ENCODE measurements around the gene ACSF3.

The ACSF3 gene

GRCh38 chr16:89178453-89179147 is 84.9 kb downstream of the ACSF3 start:
- no peak for TF ChIP-seq GATA2 (IDR thresholded peaks at IDR 0.05; ENCODE audit: low read depth, low read length)
- TF ChIP-seq GATA3 (IDR thresholded peaks at IDR 0.05; ENCODE audit: low read depth, low read length), result no peak

- TF ChIP-seq GATA3 (IDR thresholded peaks at IDR 0.05; ENCODE audit: low read depth, low read length) (no peak), GATA2 (IDR thresholded peaks at IDR 0.05; ENCODE audit: low read depth, low read length) (no peak)
Observed at GRCh38 chr16:89179148-89179484, 85.5 kb downstream of the ACSF3 start.

DNA sequence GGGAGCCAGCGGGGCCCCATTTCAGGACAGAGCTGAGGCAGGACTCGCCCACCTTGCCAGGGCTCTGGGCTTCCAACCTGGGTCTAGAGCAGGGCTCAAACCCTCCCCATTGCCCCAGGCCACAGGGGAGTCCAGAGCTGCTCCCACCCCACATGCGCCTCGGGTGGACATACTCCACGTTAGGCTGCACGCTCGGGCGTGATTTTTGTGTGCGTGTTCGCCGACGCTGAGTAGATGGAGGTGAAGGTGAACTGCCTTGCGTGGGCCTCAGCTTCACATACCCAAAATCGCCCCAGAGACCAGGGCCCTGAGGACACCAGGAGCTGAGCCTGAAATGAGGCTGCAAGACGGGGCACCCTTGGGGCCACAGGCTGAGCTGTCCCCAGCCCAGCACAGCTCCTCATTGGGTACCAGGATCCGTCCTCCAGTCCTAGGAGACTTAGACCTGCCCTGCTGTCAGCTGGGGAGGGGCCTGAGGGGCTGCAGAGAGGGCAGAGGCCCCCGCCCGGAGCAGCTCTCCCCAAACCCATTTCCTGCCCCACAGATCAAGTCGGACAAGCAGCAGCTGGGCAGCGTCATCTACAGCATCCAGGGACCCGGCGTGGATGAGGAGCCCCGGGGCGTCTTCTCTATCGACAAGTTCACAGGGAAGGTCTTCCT is 86.1 kb downstream of the ACSF3 start:
- TF ChIP-seq GATA2 (IDR thresholded peaks at IDR 0.05; ENCODE audit: low read depth, low read length), result no peak
- TF ChIP-seq GATA3 (IDR thresholded peaks at IDR 0.05; ENCODE audit: low read depth, low read length), result no peak

- no peak for TF ChIP-seq GATA2 (IDR thresholded peaks at IDR 0.05; ENCODE audit: low read depth, low read length)
Observed at GRCh38 chr16:89183463-89183862, 89.8 kb downstream of the ACSF3 start.

DNA sequence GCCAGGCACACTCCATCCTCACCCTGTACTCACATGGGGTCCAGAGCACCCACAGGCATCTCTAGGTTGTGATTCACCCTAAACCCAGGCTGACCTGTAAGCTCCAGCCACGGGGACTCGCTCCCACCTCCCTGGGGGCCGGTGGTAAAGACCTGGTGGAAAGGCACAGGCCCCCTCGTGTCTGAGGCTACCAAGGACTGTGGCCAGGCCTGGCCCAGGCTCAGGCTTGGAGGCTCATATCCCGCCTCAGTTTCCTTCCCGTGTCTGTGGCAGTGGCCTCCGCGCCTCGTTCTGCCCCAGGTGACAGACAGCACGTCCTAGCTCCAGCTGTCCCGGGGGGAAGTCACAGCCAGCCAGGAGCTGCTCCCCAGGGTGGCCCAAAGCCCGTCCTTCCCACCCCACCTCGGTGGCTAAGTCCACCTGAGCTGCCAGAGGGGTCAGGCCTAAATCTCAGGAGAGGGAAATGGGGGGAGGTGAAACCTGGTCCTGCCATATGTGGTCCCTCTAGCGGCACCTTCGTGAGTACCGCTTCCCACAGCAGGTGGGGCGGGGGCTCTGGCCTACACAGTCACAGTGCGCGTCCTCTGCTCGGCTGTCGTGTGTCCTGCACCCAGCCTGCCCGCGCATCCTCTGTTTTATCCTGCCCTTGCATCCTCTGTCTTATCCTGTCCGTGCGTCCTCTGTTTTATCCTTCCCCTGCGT is 90.5 kb downstream of the ACSF3 start:
- TF ChIP-seq GATA3 (IDR thresholded peaks at IDR 0.05; ENCODE audit: low read depth, low read length) (no peak), GATA2 (IDR thresholded peaks at IDR 0.05; ENCODE audit: low read depth, low read length) (no peak)

GRCh38 chr16:89184677-89184932 is 91.0 kb downstream of the ACSF3 start:
- TF ChIP-seq GATA3 (IDR thresholded peaks at IDR 0.05; ENCODE audit: low read depth, low read length) (no peak), GATA2 (IDR thresholded peaks at IDR 0.05; ENCODE audit: low read depth, low read length) (no peak)

- TF ChIP-seq GATA2 (IDR thresholded peaks at IDR 0.05; ENCODE audit: low read depth, low read length) (no peak), GATA3 (IDR thresholded peaks at IDR 0.05; ENCODE audit: low read depth, low read length) (no peak)
Observed at GRCh38 chr16:89184933-89185794, 91.5 kb downstream of the ACSF3 start.

DNA sequence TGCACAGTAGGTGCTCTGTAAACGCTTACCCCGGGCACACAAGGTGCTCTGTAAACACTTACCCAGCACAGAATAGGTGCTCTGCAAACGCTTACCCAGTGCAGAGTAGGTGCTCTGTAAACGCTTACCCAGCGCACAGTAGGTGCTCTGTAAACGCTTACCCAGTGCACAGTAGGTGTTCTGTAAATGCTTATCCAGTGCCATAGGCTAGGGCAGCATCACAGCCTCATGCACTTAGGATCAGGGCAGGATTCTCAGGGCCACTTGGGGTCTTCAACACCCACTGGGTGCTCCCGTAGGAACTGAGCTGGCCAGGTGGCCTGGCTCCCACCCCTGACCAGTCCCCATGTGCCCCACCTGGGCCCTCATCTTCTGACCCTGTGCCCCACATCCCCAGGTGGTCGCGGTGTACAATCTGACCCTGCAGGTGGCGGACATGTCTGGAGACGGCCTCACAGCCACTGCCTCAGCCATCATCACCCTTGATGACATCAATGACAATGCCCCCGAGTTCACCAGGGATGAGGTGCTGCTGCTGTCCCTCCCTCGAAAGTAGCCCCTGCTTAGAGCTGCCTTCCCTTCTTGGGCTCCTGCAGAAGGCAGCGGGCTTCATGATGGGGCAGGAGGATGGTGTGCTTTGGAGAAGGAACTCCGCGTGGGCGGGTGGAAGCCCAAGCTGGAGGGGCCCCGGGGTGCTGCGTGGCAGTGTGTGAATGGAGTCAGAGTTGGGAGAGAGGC is 93.5 kb downstream of the ACSF3 start:
- TF ChIP-seq GATA2 (IDR thresholded peaks at IDR 0.05; ENCODE audit: low read depth, low read length) (no peak), GATA3 (IDR thresholded peaks at IDR 0.05; ENCODE audit: low read depth, low read length) (no peak)

DNA sequence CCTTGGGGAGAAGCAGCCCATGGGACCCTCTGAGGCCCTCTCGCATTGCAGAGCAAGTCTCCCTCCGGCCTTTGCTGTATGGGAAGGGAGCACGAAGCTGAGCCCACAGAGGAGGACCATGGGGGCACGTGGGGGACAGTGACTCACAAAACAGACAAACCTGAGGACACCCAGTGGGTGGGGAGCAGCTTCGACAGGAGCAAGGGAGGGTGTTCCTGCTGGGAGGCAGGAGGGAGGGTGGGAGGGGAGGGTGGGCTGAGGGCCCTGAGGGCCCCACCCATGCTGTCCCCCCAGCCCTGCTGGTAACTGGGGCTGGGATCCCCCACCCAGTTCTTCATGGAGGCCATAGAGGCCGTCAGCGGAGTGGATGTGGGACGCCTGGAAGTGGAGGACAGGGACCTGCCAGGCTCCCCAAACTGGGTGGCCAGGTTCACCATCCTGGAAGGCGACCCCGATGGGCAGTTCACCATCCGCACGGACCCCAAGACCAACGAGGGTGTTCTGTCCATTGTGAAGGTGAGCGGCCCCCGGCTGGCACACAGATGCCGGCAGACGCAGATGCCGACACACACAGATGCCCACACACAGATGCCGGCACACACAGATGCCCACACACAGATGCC is 94.2 kb downstream of the ACSF3 start:
- TF ChIP-seq GATA3 (IDR thresholded peaks at IDR 0.05; ENCODE audit: low read depth, low read length), result no peak

GRCh38 chr16:89189358-89190025 is 95.8 kb downstream of the ACSF3 start:
- TF ChIP-seq GATA2 (IDR thresholded peaks at IDR 0.05; ENCODE audit: low read depth, low read length), result no peak
- TF ChIP-seq GATA3 (IDR thresholded peaks at IDR 0.05; ENCODE audit: low read depth, low read length), result no peak

- TF ChIP-seq GATA3 (IDR thresholded peaks at IDR 0.05; ENCODE audit: low read depth, low read length), result no peak
- no peak for TF ChIP-seq GATA2 (IDR thresholded peaks at IDR 0.05; ENCODE audit: low read depth, low read length)
Observed at GRCh38 chr16:89190150-89190958, 96.7 kb downstream of the ACSF3 start.

Data from SH-SY5Y (cell line).